Uterus (tissue), 2 donors: ENCODE measurements around the gene MSRB1.

Source experiments
- CTCF ChIP-seq, 4 experiments: fragments of 200-600 bp in 2 of 4; fragments of 450-650 bp in 2 of 4; sonication (generic) in 2 of 4; IDR thresholded peaks; one replicate each; pipeline ENCODE4 v1.5.1; 2016 to 2019; ENCODE audit warnings: antibody characterized with exemption in 4 of 4, mild to moderate bottlenecking in 2 of 4, moderate library complexity in 1 of 4
- POLR2A ChIP-seq, 2 donors: fragments of 450-650 bp; IDR thresholded peaks; one replicate each; pipeline ENCODE4 v1.6.1; 2016; ENCODE audit warnings: antibody characterized with exemption in 2 of 2, mild to moderate bottlenecking in 1 of 2, moderate library complexity in 1 of 2

DNA sequence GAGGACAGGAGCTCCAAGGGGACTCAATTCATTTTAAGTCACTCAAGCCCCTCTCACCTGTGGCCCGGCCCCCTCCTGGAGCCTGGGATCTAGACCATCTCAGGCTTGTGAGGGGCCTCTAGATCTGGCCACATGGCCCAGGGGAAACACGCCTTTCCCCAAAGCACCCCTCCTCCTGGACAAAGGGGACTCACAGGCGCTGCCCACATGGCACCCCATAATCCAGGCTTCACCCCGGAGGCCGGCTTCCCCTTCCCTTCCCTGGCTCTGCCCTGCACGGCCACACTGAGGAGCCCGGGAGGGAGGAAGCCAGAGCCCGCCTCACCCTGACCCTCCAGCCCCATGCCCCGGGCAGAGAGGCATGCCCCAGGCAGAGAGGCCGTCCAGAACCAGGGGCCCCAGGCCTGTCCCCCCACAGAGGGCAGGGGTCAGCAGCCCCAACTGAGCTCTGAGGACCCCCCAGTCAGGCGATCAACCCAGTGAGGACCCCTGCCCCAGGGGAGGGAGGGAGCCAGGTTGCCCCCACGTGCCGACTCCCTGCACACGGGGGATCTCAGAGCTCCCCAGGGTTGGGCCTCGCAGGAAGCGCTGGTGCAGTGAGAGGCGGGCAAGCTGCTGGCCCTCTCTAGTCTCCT is 35.7 kb downstream of the MSRB1 start:
- TF ChIP-seq CTCF (IDR thresholded peaks at IDR 0.05) (no peak), POLR2A (IDR thresholded peaks at IDR 0.05) (no peak)
